ENCODE results near the gene DPP10.

- TF ChIP-seq, protein P1, sequence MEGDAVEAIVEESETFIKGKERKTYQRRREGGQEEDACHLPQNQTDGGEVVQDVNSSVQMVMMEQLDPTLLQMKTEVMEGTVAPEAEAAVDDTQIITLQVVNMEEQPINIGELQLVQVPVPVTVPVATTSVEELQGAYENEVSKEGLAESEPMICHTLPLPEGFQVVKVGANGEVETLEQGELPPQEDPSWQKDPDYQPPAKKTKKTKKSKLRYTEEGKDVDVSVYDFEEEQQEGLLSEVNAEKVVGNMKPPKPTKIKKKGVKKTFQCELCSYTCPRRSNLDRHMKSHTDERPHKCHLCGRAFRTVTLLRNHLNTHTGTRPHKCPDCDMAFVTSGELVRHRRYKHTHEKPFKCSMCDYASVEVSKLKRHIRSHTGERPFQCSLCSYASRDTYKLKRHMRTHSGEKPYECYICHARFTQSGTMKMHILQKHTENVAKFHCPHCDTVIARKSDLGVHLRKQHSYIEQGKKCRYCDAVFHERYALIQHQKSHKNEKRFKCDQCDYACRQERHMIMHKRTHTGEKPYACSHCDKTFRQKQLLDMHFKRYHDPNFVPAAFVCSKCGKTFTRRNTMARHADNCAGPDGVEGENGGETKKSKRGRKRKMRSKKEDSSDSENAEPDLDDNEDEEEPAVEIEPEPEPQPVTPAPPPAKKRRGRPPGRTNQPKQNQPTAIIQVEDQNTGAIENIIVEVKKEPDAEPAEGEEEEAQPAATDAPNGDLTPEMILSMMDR (tag by site-specific recombination; IDR thresholded peaks at IDR 0.05), result no peak
- no peak for TF ChIP-seq ZNF555 (tag by site-specific recombination; conservative IDR thresholded peaks at IDR 0.05)
- no peak for TF ChIP-seq ZNF175 (tag by site-specific recombination; IDR thresholded peaks at IDR 0.05)
- TF ChIP-seq ZNF654 (tag by site-specific recombination; IDR thresholded peaks at IDR 0.05; ENCODE audit: low read depth), result no peak
- TF ChIP-seq ZNF624 (tag by site-specific recombination; IDR thresholded peaks at IDR 0.05), result no peak
- no peak for TF ChIP-seq ZNF394 (tag by site-specific recombination; IDR thresholded peaks at IDR 0.05; ENCODE audit: borderline replicate concordance)
- TF ChIP-seq KLF9 (tag by site-specific recombination; IDR thresholded peaks at IDR 0.05; ENCODE audit: low read depth), result no peak
- TF ChIP-seq ZSCAN4 (tag by site-specific recombination; IDR thresholded peaks at IDR 0.05), result no peak
- no peak for TF ChIP-seq GLI4 (tag by site-specific recombination; IDR thresholded peaks at IDR 0.05)
- TF ChIP-seq ZBTB44 (tag by site-specific recombination; IDR thresholded peaks at IDR 0.05), result no peak
- TF ChIP-seq, protein P2, sequence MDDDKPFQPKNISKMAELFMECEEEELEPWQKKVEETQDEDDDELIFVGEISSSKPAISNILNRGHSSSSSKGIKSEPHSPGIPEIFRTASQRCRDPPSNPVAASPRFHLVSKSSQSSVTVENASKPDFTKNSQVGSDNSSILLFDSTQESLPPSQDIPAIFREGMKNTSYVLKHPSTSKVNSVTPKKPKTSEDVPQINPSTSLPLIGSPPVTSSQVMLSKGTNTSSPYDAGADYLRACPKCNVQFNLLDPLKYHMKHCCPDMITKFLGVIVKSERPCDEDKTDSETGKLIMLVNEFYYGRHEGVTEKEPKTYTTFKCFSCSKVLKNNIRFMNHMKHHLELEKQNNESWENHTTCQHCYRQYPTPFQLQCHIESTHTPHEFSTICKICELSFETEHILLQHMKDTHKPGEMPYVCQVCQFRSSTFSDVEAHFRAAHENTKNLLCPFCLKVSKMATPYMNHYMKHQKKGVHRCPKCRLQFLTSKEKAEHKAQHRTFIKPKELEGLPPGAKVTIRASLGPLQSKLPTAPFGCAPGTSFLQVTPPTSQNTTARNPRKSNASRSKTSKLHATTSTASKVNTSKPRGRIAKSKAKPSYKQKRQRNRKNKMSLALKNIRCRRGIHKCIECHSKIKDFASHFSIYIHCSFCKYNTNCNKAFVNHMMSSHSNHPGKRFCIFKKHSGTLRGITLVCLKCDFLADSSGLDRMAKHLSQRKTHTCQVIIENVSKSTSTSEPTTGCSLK (tag by site-specific recombination; IDR thresholded peaks at IDR 0.05), result no peak
Measured at GRCh38 chr2:114659880-114660279, 217.4 kb downstream of the DPP10 start.
